Measurements from ENCODE around the gene WFDC1. TPM values are rescaled to one million over a fixed set of nuclear protein-coding genes. Genes with fewer than 3 reads are reported as not detected.

Gene WFDC1
- total and polyA plus RNA-seq, 7 donors = 0.32 to 1.2 (median 0.65) TPM; not detected in 1

- Histone ChIP-seq H3K27me3 (ENCODE audit: insufficient read depth in 3 of 3, low read length in 2 of 3) (peaks cover 0 to 3% (median 2%) of the 10 kb centered on the region in 3 donors), H3K4me3 (no peak overlapping the region), H3K36me3 (ENCODE audit: insufficient read depth in 1 of 2, low read depth in 1 of 2) (no peaks in the 10 kb centered on the region), H3K27ac (no peak overlapping the region), H3K9me3 (no peaks in the 10 kb centered on the region), H3K4me1 (no peaks in the 10 kb centered on the region)
- ATAC-seq (no peak), DNase-seq (no peak)
- 81 to 89% (median 84%) methylated on average over 12 of the region's 12 CpGs for WGBS, 3 donors
- TF ChIP-seq CTCF (IDR thresholded peaks at IDR 0.05) = no peak
- intact Hi-C loops (cut with DNase I) = loop anchor here in 1 of 2 donors (5.0 kb wide), 1 partner anchor 197 kb away; no protein-coding TSS in a partner anchor
Measured at GRCh38 chr16:84279881-84280280, 14.8 kb upstream of the WFDC1 start.

- intact Hi-C loops (cut with DNase I) = no loop called here
- H3K4me1 ChIP-seq = no peaks in the 10 kb centered on the region
- 83 to 88% (median 85%) methylated on average over 3 of the region's 3 CpGs for WGBS, 3 donors
- no peak for TF ChIP-seq CTCF (IDR thresholded peaks at IDR 0.05)
- H3K4me3 ChIP-seq = no peak overlapping the region
- no peak overlapping the region for H3K27ac ChIP-seq
- DNase-seq = no peak
- no peaks in the 10 kb centered on the region for H3K36me3 ChIP-seq (ENCODE audit: insufficient read depth in 1 of 2, low read depth in 1 of 2)
- no peaks in the 10 kb centered on the region for H3K9me3 ChIP-seq
- no peak for ATAC-seq
- H3K27me3 ChIP-seq (ENCODE audit: insufficient read depth in 3 of 3, low read length in 2 of 3) = peaks cover 0 to 3% (median 3%) of the 10 kb centered on the region in 3 donors
Measured at GRCh38 chr16:84281074-84281473, 13.6 kb upstream of the WFDC1 start.

GRCh38 chr16:84282533-84282932, 12.1 kb upstream of the WFDC1 start:
- no peak overlapping the region for H3K4me3 ChIP-seq
- ATAC-seq = no peak

GRCh38 chr16:84283314-84284153, 11.1 kb upstream of the WFDC1 start:
- no peak for TF ChIP-seq CTCF (IDR thresholded peaks at IDR 0.05)
- 68 to 74% (median 73%) methylated on average over 24 of the region's 24 CpGs for WGBS, 3 donors
- Histone ChIP-seq H3K4me3 (no peak overlapping the region), H3K36me3 (ENCODE audit: insufficient read depth in 1 of 2, low read depth in 1 of 2) (no peaks in the 10 kb centered on the region), H3K4me1 (no peaks in the 10 kb centered on the region), H3K27me3 (ENCODE audit: insufficient read depth in 3 of 3, low read length in 2 of 3) (peaks cover 0 to 14% (median 3%) of the 10 kb centered on the region in 3 donors), H3K27ac (peak overlapping the region; percentile 21), H3K9me3 (no peaks in the 10 kb centered on the region)
- ATAC-seq (no peak), DNase-seq (no peak)
- intact Hi-C loops (cut with DNase I) = no loop called here

More at GRCh38 chr16:84282533-84282932, 12.1 kb upstream of the WFDC1 start:
- Histone ChIP-seq H3K9me3 (no peaks in the 10 kb centered on the region), H3K36me3 (ENCODE audit: insufficient read depth in 1 of 2, low read depth in 1 of 2) (no peaks in the 10 kb centered on the region), H3K4me1 (no peaks in the 10 kb centered on the region), H3K27me3 (ENCODE audit: insufficient read depth in 3 of 3, low read length in 2 of 3) (peaks cover 0 to 8% (median 3%) of the 10 kb centered on the region in 3 donors), H3K27ac (no peak overlapping the region)
- intact Hi-C loops (cut with DNase I) = no loop called here
- DNase-seq = no peak
- 73 to 74% (median 74%) methylated on average over 6 of the region's 6 CpGs for WGBS, 3 donors
- no peak for TF ChIP-seq CTCF (IDR thresholded peaks at IDR 0.05)
